SIG-M5 treated with dmso at 0.1 percent for 504 hours (cell line): ENCODE measurements around the gene ERICH2.

Source experiments
- DNase-seq: peaks from one replicate; lab custom pipeline; 2025; ENCODE audit not compliant: unreplicated experiment; lab: John Stamatoyannopoulos, UW

The ERICH2 gene

GRCh38 chr2:170836027-170836426, 65.8 kb downstream of the ERICH2 start:
- no peak for DNase-seq

GRCh38 chr2:170840717-170841210, 70.6 kb downstream of the ERICH2 start:
- no peak for DNase-seq

GRCh38 chr2:170842785-170843184, 72.6 kb downstream of the ERICH2 start:
- DNase-seq, result no peak

GRCh38 chr2:170843656-170844055, 73.5 kb downstream of the ERICH2 start:
- peak; percentile 16 for DNase-seq

GRCh38 chr2:170845343-170845742, 75.2 kb downstream of the ERICH2 start:
- no peak for DNase-seq

- DNase-seq, result no peak
These were observed 76.1 kb downstream of the ERICH2 start for GRCh38 chr2:170846314-170846713.

- DNase-seq, result no peak
These were observed 77.5 kb downstream of the ERICH2 start for GRCh38 chr2:170847716-170848115.
